ENCODE results near the gene SLC9A1. TPM values are rescaled to one million over a fixed set of nuclear protein-coding genes. Genes with fewer than 3 reads are reported as not detected.

SLC9A1 gene
- total and polyA plus RNA-seq, 2 donors (not counting 1 experiment from before 2014, with no cell fraction given): 7.3 to 22.5 TPM

DNA sequence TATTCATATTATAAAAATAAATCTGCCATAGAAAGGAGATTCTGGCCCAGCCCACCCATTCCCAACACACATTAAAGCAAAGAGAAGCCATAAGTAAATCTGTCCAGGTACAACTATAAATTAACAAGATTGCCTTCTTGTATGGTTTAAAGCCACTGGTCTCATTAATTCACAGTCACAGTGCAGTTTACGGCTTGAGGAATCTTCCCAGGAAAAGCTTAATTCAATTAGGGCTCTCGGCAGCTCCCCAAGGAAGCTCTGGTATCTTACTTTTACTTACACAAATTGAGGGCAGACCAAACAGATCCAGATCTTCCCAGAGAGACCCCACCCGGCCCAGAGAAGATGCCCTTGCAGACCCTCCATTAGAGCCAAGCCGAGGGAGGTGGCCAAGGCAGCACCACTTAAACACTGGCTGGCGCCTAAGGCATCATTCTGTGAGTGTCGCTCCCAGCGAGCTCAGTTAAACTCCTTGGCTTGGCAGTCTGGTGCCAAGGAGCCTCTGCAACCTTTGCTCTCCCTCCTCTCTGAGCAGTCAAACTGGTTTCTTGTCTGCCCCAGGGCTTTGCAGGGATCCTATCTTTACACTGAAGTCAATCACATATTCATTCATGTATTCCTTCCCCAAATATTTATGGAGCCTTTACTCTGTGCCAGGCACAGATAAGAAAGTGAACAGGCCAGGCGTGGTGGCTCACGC, 10.7 kb downstream of the SLC9A1 start:
- POLR2A ChIA-PET: no interaction called here

DNA sequence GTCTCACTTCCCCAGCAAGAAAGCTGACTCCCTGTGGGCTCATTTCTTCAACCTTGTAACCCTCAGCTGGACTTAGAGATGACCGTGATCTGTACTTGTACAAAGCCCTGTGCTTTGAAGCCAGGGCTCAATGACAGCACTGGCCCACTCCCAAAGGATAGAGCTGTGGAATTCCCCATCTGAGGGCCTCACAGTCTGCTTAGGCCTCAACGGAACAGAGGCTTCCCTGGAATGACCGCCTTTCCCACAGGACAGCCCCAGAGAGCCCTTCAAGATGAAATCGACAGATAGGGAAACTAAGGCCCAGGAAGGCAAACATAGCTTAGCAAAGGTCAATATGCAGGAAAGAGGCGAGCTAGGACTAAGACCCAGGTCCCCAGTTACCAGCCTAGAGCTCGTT, 11.5 kb downstream of the SLC9A1 start:
- no peak overlapping the region for H3K27ac Mint-ChIP-seq
- Histone ChIP-seq H3K27me3 (replicated peaks in 1 of 4; ENCODE audit: control extremely low read depth in 1 of 4, control insufficient read depth in 3 of 4, insufficient read depth in 4 of 4, low read length in 3 of 4) (no peaks in the 10 kb centered on the region), H3K9ac (ENCODE audit: low read length) (no peak overlapping the region), H3K27ac (ENCODE audit: low read length in 2 of 2) (no peak overlapping the region), H3K4me3 (ENCODE audit: control extremely low read depth in 1 of 5, extremely low read depth in 1 of 5, insufficient read depth in 1 of 5, low read depth in 2 of 5, low read length in 4 of 5) (no peak overlapping the region), H3K79me2 (ENCODE audit: control insufficient read depth, insufficient read depth, low read length) (peaks cover 67% of the 10 kb centered on the region), H3K4me2 (replicated peaks; ENCODE audit: low read depth, low read length, poor library complexity, severe bottlenecking) (no peak overlapping the region), H3K4me1 (ENCODE audit: control insufficient read depth in 2 of 2, insufficient read depth in 2 of 2, low read length in 2 of 2) (peaks cover 3 to 9% of the 10 kb centered on the region in 2 donors), H3K9me3 (ENCODE audit: control extremely low read depth in 1 of 3, control insufficient read depth in 2 of 3, insufficient read depth in 1 of 3, low read length in 2 of 3) (no peaks in the 10 kb centered on the region), H2AFZ (ENCODE audit: insufficient read depth, low read depth, low read length, poor library complexity, severe bottlenecking) (no peak overlapping the region), H3K36me3 (replicated peaks in 1 of 2; ENCODE audit: control extremely low read depth in 1 of 2, control insufficient read depth in 1 of 2, extremely low read depth in 1 of 2, insufficient read depth in 2 of 2, low read length in 1 of 2) (peaks cover 0 to 7% of the 10 kb centered on the region in 2 experiments), H4K20me1 (ENCODE audit: control insufficient read depth, insufficient read depth, low read length, poor library complexity, severe bottlenecking) (no peaks in the 10 kb centered on the region)
- DNase-seq (no peak), ATAC-seq (ENCODE audit: low read depth) (no peak)
- CTCF ChIA-PET: interaction anchor here (1.1 to 1.7 kb wide), 6 partner anchors 9 to 153 kb away, joined by 3 to 8 read pairs (median 5); partner anchors contain the start of gene SLC9A1
- TF ChIP-seq, protein P1, sequence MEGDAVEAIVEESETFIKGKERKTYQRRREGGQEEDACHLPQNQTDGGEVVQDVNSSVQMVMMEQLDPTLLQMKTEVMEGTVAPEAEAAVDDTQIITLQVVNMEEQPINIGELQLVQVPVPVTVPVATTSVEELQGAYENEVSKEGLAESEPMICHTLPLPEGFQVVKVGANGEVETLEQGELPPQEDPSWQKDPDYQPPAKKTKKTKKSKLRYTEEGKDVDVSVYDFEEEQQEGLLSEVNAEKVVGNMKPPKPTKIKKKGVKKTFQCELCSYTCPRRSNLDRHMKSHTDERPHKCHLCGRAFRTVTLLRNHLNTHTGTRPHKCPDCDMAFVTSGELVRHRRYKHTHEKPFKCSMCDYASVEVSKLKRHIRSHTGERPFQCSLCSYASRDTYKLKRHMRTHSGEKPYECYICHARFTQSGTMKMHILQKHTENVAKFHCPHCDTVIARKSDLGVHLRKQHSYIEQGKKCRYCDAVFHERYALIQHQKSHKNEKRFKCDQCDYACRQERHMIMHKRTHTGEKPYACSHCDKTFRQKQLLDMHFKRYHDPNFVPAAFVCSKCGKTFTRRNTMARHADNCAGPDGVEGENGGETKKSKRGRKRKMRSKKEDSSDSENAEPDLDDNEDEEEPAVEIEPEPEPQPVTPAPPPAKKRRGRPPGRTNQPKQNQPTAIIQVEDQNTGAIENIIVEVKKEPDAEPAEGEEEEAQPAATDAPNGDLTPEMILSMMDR (IDR thresholded peaks at IDR 0.05): no peak
- TF ChIP-seq EZH2 (IDR thresholded peaks at IDR 0.05; ENCODE audit: borderline replicate concordance, insufficient read depth, low read depth, low read length, poor library complexity, severe bottlenecking): no peak
- no peaks in the 10 kb centered on the region for H3K9me3 Mint-ChIP-seq (ENCODE audit: insufficient read depth)
- H3K27me3 Mint-ChIP-seq: no peaks in the 10 kb centered on the region
- H3K4me3 Mint-ChIP-seq: no peak overlapping the region
- peaks cover 25% of the 10 kb centered on the region for H3K4me1 Mint-ChIP-seq
- WGBS (ENCODE audit: insufficient coverage): 89% methylated on average over 5 of the region's 6 CpGs
- intact Hi-C loops (cut with micrococcal nuclease): no loop called here
- POLR2A ChIA-PET: interaction anchor here (0.7 kb wide), 1 partner anchor 8 kb away, joined by 9 read pairs; no protein-coding TSS in a partner anchor

More for the DNA sequence above, 10.7 kb downstream of the SLC9A1 start:
- H3K27ac Mint-ChIP-seq: no peak overlapping the region
- intact Hi-C loops (cut with micrococcal nuclease): no loop called here
- CTCF ChIA-PET: interaction anchor here (1.1 to 1.7 kb wide), 5 partner anchors 8 to 152 kb away, joined by 3 to 6 read pairs (median 4); partner anchors contain the start of gene SLC9A1
- no peaks in the 10 kb centered on the region for H3K9me3 Mint-ChIP-seq (ENCODE audit: insufficient read depth)
- peaks cover 3 to 16% of the 10 kb centered on the region in 2 donors for H3K4me1 ChIP-seq (ENCODE audit: control insufficient read depth in 2 of 2, insufficient read depth in 2 of 2, low read length in 2 of 2)
- ATAC-seq (ENCODE audit: low read depth) (no peak), DNase-seq (no peak)
- no peak overlapping the region for H3K9ac ChIP-seq (ENCODE audit: low read length)
- peaks cover 28% of the 10 kb centered on the region for H3K4me1 Mint-ChIP-seq
- no peaks in the 10 kb centered on the region for H3K27me3 Mint-ChIP-seq
- no peak overlapping the region for H3K4me3 ChIP-seq (ENCODE audit: control extremely low read depth in 1 of 5, extremely low read depth in 1 of 5, insufficient read depth in 1 of 5, low read depth in 2 of 5, low read length in 4 of 5)
- no peak overlapping the region for H3K4me2 ChIP-seq (replicated peaks; ENCODE audit: low read depth, low read length, poor library complexity, severe bottlenecking)
- no peak overlapping the region for H3K4me3 Mint-ChIP-seq
- WGBS (ENCODE audit: insufficient coverage): over 99% methylated on average over 9 of the region's 9 CpGs
- TF ChIP-seq, protein P1 (IDR thresholded peaks at IDR 0.05): no peak
- no peak for TF ChIP-seq EZH2 (IDR thresholded peaks at IDR 0.05; ENCODE audit: borderline replicate concordance, insufficient read depth, low read depth, low read length, poor library complexity, severe bottlenecking)
- peaks cover 0 to 7% of the 10 kb centered on the region in 2 experiments for H3K36me3 ChIP-seq (replicated peaks in 1 of 2; ENCODE audit: control extremely low read depth in 1 of 2, control insufficient read depth in 1 of 2, extremely low read depth in 1 of 2, insufficient read depth in 2 of 2, low read length in 1 of 2)
- no peaks in the 10 kb centered on the region for H3K27me3 ChIP-seq (replicated peaks in 1 of 4; ENCODE audit: control extremely low read depth in 1 of 4, control insufficient read depth in 3 of 4, insufficient read depth in 4 of 4, low read length in 3 of 4)
- H2AFZ ChIP-seq (ENCODE audit: insufficient read depth, low read depth, low read length, poor library complexity, severe bottlenecking): no peak overlapping the region
- H3K9me3 ChIP-seq (ENCODE audit: control extremely low read depth in 1 of 3, control insufficient read depth in 2 of 3, insufficient read depth in 1 of 3, low read length in 2 of 3): no peaks in the 10 kb centered on the region
- peaks cover 69% of the 10 kb centered on the region for H3K79me2 ChIP-seq (ENCODE audit: control insufficient read depth, insufficient read depth, low read length)
- no peak overlapping the region for H3K27ac ChIP-seq (ENCODE audit: low read length in 2 of 2)
- H4K20me1 ChIP-seq (ENCODE audit: control insufficient read depth, insufficient read depth, low read length, poor library complexity, severe bottlenecking): no peaks in the 10 kb centered on the region
